ENCODE measurements around the gene SMIM8. TPM values are rescaled to one million over a fixed set of nuclear protein-coding genes. Genes with fewer than 3 reads are reported as not detected.

The SMIM8 gene
- total RNA-seq, 1 experiment from 2014 or later, result 10.8 TPM

GRCh38 chr6:87357479-87358196 lies 35.2 kb downstream of the SMIM8 start (continued):
- TF ChIP-seq AFF4 (CRISPR knock-in tag; IDR thresholded peaks at IDR 0.05; ENCODE audit: borderline replicate concordance), result no peak
- TF ChIP-seq SP1 (CRISPR knock-in tag; conservative IDR thresholded peaks at IDR 0.05), result no peak
- no peak for TF ChIP-seq CREM (CRISPR knock-in tag; IDR thresholded peaks at IDR 0.05)

- H3K9me3 Mint-ChIP-seq, result peaks cover 35% of the 10 kb centered on the region
- ATAC-seq, result no peak
- no peaks in the 10 kb centered on the region for H3K4me1 Mint-ChIP-seq
- POLR2A ChIA-PET, result interaction anchor here (0.5 kb wide), 1 partner anchor 13 kb away, joined by 3 read pairs; no protein-coding TSS in a partner anchor
- H3K4me3 Mint-ChIP-seq, result no peak overlapping the region
- H3K36me3 Mint-ChIP-seq, result peaks cover 32% of the 10 kb centered on the region
- DNase-seq (ENCODE audit: low spot score), result no peak
- CTCF ChIA-PET, result interaction anchor here (1.1 kb wide), 1 partner anchor 28 kb away, joined by 4 read pairs; no protein-coding TSS in a partner anchor
- no peak overlapping the region for H3K27ac Mint-ChIP-seq
- no peak for TF ChIP-seq ETV6 (CRISPR knock-in tag; IDR thresholded peaks at IDR 0.05)
- no peak for TF ChIP-seq ZNF671 (CRISPR knock-in tag; IDR thresholded peaks at IDR 0.05)
- TF ChIP-seq OVOL2 (CRISPR knock-in tag; IDR thresholded peaks at IDR 0.05; ENCODE audit: borderline replicate concordance), result no peak
- TF ChIP-seq SMAD4 (CRISPR knock-in tag; IDR thresholded peaks at IDR 0.05), result no peak
- TF ChIP-seq RORB (CRISPR knock-in tag; IDR thresholded peaks at IDR 0.05), result no peak
- no peak for TF ChIP-seq ZNF138 (CRISPR knock-in tag; conservative IDR thresholded peaks at IDR 0.05)
- no peak for TF ChIP-seq NFE2L1 (CRISPR knock-in tag; IDR thresholded peaks at IDR 0.05)
- no peak for TF ChIP-seq IRF2 (CRISPR knock-in tag; IDR thresholded peaks at IDR 0.05; ENCODE audit: borderline replicate concordance, low read depth)
- TF ChIP-seq IRF1 (CRISPR knock-in tag; IDR thresholded peaks at IDR 0.05), result no peak
- no peak for TF ChIP-seq ATF6 (CRISPR knock-in tag; IDR thresholded peaks at IDR 0.05)
- no peak for TF ChIP-seq AR (CRISPR knock-in tag; IDR thresholded peaks at IDR 0.05)
- no peak for TF ChIP-seq ZNF423 (CRISPR knock-in tag; IDR thresholded peaks at IDR 0.05)
- TF ChIP-seq FOXP1 (CRISPR knock-in tag; IDR thresholded peaks at IDR 0.05; ENCODE audit: borderline replicate concordance), result no peak
- no peak for TF ChIP-seq ZNF416 (CRISPR knock-in tag; IDR thresholded peaks at IDR 0.05)
- no peak for TF ChIP-seq FOXJ3 (CRISPR knock-in tag; IDR thresholded peaks at IDR 0.05; ENCODE audit: borderline replicate concordance)
- peaks cover 3% of the 10 kb centered on the region; the same call in 1 of the 2 replicates for H3K27me3 Mint-ChIP-seq (ENCODE audit: low read depth)
Measured at GRCh38 chr6:87364602-87365252, 42.3 kb downstream of the SMIM8 start.
